GM18498 (cell line): Measurements from ENCODE around the gene TBC1D28.
"Not testable (repeated sequence)": the region's sequence is repeated elsewhere in the genome, so short reads cannot be mapped to it uniquely, and the experiment has no call there.

ENCODE experiments used
- ATAC-seq: cut with Tn5 transposase; IDR thresholded peaks from one replicate; pipeline ENCODE4 v1.9.1; 2021; ENCODE audit warnings: mild to moderate bottlenecking, moderate library complexity; ENCODE audit not compliant: unreplicated experiment

TBC1D28 gene

GRCh38 chr17:18644291-18644690 is at the start of gene TBC1D28:
TSS of gene TBC1D28 (minus strand) at chr17:18644391. CDS start at chr17:18641352, 3,039 bp downstream.
- not testable (repeated sequence) for ATAC-seq

- not testable (repeated sequence) for ATAC-seq
Observed at GRCh38 chr17:18682668-18683067, 38.5 kb upstream of the TBC1D28 start.

GRCh38 chr17:18681767-18682571 is 37.8 kb upstream of the TBC1D28 start, which contains the start of gene FOXO3B:
TSS of gene FOXO3B (minus strand) at chr17:18682314. CDS start at chr17:18681651, 663 bp downstream.
- ATAC-seq = peak; percentile 90

GRCh38 chr17:18677381-18677780 is 33.2 kb upstream of the TBC1D28 start:
- ATAC-seq = not testable (repeated sequence)

- not testable (repeated sequence) for ATAC-seq
Observed at GRCh38 chr17:18676928-18677327, 32.7 kb upstream of the TBC1D28 start.

- not testable (repeated sequence) for ATAC-seq
Observed at GRCh38 chr17:18672395-18673227, 28.4 kb upstream of the TBC1D28 start.

GRCh38 chr17:18668625-18669024 is 24.4 kb upstream of the TBC1D28 start:
- not testable (repeated sequence) for ATAC-seq

- not testable (repeated sequence) for ATAC-seq
Observed at GRCh38 chr17:18667535-18667934, 23.3 kb upstream of the TBC1D28 start.

- ATAC-seq = not testable (repeated sequence)
Observed at GRCh38 chr17:18666326-18666725, 22.1 kb upstream of the TBC1D28 start.

- not testable (repeated sequence) for ATAC-seq
Observed at GRCh38 chr17:18661924-18662624, 17.9 kb upstream of the TBC1D28 start.

GRCh38 chr17:18650094-18650493 is 5.9 kb upstream of the TBC1D28 start:
- ATAC-seq = not testable (repeated sequence)

GRCh38 chr17:18643124-18643523 is 1.1 kb downstream of the TBC1D28 start:
- ATAC-seq = not testable (repeated sequence)

GRCh38 chr17:18638357-18638756 is 5.8 kb downstream of the TBC1D28 start:
- not testable (repeated sequence) for ATAC-seq

GRCh38 chr17:18636237-18636636 is 8.0 kb downstream of the TBC1D28 start:
- not testable (repeated sequence) for ATAC-seq

- not testable (repeated sequence) for ATAC-seq
Observed at GRCh38 chr17:18635773-18636172, 8.4 kb downstream of the TBC1D28 start.

GRCh38 chr17:18634550-18635263 is 9.5 kb downstream of the TBC1D28 start:
- not testable (repeated sequence) for ATAC-seq

GRCh38 chr17:18626152-18626870 is 17.9 kb downstream of the TBC1D28 start:
- ATAC-seq = no peak

GRCh38 chr17:18625509-18626104 is 18.6 kb downstream of the TBC1D28 start:
- peak; percentile 85 for ATAC-seq

GRCh38 chr17:18624862-18625501 is 19.2 kb downstream of the TBC1D28 start:
- ATAC-seq = peak; percentile 14
